ENCODE results near the gene FANCE.

The FANCE gene

DNA sequence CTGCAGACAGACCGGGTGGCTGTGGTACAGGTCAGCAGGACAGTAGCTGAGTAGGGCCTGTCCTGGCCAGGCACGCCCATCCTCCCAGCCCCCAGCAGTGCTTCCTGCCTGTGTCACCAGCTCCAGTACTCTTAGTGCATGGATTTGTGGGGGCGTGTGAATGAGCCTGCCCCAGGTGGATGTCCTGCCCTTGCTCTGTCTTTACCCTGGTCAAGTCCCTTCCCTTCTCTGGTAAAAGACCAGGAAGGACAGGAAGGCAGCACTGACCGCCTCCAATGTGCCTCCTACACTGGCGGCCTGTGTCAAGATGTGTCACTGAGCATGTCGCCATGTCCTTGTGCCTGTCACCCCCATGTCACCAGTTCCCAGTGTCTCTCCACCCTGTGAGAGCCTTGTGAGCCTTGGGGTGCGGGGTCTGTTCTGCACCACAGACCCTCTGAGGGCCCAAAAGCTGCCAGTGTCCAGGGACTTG is 32.8 kb downstream of the FANCE start:
- no peak for DNase-seq (ENCODE audit: low read depth)

DNA sequence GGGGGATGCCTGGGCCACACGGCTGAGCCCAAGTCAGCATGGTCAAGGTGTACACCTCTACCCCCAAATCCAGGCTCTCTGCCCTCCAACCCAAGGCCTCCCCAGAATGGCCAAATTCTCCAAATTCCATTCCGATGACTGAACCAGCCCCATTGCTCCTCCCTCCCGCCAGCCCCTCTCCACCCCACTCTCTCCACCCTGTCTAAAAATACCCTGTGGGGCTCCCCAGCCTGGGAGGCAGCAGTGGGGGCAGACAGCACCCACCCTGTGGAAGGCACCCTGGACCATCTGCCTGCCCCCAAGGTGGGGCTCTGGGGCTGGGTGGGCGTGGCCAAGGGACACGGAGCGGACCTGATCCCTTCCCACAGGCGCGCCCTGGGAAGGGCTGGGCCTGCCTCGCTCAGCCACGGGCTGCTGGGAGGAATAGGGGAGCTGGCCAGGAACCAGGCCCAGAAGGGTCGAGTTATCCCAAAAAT is 33.3 kb downstream of the FANCE start:
- no peak for DNase-seq (ENCODE audit: low read depth)

DNA sequence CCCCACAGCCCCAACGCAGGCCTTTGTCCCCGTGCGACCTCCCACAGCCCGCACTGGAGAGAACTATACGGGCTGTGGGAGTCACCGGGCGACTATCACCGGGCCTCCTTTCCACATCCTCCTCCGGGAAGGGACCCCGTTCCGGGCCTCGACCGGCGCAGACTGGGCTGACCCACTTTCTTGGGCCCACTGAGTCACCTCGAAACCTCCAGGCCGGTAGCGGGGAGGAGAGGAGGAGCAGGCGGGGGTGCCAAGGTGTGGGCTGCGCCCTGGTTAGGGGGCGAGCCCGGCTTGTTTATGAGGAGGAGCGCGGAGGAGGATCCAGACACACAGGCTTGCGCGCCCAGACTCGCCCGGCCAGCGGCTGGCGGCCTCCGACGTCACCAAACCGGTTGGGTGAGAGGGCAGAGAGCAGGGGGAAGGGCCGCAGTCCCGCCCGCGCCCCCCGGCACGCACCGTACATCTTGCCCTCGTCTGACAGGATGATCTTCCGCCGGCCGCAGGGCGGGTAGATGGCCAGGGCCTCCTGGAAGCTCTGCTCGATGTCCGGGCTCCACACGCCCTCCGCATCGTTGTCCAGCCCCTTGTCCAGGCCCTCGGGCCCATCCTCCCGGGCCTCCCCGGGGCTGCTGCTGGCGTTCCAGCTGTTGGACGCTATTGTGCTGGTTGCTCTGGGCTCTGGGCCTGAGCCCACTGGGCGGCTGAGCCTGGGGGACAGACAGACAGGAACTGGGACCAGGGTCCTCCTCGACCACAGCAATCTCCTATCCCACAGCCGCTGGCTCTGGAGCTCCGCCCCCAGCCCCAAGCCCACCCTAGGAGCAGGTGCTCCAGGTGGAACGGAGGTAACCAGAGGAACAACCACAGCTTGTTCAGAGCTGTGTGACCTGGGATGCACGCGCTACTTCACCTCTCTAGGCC is 34.1 kb downstream of the FANCE start:
- DNase-seq (ENCODE audit: low read depth) = no peak

DNA sequence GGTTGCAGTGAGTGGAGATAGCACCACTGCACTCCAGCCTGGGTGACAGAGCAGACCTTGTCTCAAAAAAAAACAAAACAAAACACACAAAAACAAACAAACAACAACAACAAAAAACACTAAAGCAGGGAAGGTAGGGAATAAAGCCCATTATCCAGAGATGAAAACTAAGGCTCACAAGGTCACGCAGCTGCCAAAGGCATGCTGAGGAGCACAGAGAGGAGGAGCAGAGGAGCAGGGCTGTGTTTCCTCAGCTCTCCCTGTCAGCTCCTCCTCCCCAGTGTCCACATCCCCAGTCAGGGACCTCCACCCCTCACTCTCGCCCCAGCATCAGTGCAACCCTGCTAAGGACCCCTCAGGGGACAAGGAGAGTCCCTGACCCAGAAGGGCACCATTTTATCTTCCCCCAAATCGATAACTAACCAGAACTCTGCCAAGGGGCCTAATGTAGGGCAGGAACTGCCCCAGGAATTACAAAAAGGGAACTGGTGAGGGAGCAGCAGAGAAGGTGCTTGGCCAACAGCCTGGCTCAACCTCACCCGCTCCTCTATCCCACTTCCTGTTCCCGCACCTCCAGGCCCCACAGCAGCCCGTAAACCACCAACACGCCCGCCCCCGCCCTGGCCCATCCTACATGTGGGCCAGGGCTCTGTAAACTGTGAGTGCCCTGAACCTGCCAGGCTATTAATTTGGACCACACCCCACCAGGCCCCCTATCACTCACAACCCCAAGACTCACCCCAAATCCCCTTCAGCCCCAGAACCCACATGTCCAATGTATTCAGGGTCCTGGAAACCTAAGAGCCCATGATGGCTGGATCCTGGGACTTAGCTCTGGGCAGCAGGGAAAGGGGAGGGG is 35.7 kb downstream of the FANCE start:
- no peak for DNase-seq (ENCODE audit: low read depth)

DNA sequence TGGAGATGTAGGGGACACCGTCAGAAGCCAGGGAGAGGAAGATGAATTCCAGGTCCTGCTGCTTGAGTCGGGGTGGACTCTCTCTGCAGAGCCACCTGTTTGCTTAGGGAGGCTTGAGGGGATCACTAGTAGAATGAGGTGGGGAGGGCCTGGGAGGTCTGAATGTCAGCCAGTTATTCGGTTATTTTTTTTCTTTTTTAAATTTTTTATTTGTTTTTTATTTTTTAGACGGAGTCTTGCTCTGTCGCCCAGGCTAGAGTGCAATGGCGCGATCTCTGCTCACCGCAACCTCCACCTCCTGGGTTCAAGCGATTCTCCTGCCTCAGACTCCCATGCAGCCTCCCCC is 36.4 kb downstream of the FANCE start:
- DNase-seq (ENCODE audit: low read depth) = no peak

DNA sequence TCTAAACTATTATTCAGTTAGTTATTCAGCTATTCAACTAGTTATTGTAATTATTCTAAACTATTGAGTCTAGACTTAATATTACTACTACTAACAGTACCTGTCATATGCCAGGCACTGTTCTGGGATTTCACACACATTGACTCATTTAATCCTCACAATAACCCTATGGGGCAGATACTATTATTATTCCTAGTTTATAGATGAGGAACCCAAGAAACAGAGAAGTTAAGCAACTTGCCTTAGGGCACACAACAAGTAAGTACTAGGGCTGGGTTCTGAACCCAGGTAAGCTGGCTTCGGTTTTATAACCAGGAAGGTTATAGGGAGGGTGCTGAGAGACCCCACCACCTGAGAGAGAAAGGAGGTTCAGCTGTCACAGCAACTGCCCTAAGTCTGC is 36.9 kb downstream of the FANCE start:
- DNase-seq (ENCODE audit: low read depth) = no peak

DNA sequence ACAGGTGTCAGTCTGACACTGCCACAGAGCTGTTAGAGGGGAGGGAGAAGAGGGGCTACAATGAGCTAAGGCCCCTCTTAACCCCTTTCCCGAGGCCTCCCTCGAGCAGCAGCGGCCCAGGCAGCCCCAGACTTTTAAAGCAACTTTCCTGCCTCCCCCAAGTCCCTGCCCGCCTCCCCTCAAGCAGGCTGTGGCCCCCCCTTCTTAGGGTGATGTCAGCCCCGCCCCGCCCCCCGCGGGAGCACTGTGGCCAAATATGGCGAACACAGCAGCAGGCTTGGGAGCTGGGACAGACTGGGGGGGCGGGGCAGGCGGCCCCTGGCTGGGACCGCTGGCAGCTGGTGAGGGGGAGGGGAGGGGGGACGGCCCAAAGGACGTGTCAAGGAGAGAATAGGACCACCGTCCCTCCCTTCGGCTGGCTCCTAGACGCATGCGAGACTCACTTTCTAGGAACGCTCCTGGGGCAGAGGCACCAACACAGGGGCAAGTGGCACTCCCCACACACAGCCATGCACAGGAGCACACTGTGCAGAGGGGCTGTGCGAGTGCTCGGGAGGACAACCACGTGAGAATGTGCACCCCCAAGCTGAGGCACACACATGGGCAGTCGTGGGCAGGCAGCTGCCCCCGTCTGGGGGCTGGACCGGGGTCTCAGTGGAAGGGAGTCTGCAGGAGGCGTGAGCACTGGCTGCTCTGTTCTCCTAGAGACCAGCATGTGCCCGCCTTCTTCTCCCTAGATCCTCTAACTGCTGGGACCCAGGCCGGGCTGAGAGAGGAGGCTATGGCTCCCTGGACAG is 38.1 kb downstream of the FANCE start:
- DNase-seq (ENCODE audit: low read depth) = no peak

DNA sequence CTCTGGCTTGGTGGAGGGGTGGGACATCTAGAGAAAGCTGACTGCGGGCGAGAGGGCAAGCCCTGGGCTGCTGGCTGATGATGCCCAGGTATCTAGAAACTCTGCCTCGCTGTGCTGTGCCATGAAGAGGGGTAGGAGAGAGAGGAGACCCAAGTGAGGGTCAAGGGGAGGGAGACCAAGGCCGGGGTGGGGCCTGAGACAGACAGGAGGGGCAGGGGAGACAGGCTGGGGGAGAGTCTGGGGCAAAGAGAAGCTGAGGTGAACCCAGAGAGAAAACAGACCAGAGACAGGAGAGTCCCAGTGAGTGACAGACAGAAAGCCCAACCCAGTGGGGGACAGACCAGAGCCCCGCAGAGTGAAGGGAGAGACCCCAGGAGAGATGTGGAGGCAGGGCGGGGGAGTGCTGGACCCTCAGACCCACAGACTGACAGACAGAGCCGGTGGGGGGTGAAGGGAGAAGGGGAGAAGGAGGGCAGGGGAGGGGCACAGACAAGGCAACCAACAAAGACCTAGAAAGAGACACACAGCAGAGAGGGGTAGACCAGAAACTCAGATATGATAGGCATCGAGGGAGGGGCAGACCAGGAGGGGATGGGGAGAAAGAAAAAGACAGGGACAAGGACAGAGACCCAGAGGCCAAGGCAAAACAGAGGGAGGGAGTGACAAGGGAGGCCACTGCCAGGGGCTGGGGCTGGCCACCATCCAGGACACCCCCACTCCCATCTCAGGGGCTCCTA is 38.9 kb downstream of the FANCE start:
- DNase-seq (ENCODE audit: low read depth) = no peak

DNA sequence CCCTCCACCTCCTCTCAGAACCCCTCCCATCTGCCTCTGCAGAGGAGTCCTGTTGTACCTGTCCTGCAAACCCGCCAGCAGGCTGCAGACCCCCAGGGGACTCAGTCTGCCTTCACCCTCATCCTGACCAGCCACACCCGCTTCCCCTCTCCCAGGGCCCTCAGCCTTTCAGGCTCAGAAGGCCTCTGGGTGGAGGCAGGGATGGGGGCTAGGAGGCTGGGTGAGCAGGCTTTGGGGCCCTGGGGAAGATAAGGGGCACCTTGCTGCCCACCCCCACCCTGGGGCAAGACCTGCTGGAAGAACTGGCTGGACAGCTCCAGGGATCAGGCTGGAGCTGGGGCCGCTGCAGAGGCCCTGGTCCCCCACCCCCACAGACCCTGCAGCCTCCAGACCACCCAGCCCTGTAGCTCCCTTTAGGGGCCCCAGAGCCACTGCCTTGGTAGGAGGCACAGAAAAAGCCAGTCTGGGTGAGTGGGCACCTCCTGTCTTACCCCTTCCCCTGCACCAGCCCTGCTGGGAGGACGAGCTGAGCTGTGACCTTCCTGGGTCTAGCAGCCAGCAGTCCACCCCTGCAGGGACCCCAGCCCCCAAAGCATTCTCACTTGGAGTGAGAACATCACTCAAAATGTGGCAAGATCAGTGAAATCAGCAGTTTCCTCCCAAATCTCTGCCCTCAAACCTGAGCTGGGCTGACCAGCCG is 39.6 kb downstream of the FANCE start:
- no peak for DNase-seq (ENCODE audit: low read depth)

DNA sequence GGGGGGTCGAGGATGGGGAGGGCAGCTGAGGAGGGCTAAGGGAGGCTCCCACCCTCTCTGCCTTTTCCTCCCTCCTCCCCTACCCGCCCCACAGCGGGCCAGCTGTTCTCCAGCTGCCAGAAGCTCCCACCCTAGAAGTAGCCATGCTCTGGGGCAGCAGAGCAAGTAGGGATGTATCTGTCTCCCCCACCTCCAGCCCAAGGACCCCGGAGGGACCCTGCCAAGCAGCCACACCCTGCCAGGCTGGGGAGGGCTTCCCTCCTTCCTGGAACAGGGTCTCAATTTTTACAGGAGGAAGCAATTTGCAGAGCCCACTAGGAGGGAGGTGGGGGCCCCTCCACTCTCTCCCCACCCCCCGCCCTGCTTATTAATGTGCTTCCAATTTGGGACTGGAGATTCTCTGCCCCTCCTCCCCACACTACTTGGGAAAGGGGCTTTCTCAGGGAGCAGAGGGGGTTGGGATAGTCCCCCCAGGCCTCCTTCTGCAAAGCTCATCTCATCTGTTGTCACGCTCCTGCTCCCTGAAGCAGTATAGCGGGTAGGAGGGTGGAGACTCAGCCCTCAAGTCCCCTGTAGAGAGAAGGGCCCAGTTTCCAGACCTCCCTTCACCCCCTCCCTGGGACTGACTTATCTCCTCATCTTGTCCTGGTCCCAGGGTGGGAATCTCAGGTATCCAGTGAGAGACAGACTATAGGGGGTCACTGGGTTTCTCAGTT is 40.3 kb downstream of the FANCE start:
- DNase-seq (ENCODE audit: low read depth) = no peak

DNA sequence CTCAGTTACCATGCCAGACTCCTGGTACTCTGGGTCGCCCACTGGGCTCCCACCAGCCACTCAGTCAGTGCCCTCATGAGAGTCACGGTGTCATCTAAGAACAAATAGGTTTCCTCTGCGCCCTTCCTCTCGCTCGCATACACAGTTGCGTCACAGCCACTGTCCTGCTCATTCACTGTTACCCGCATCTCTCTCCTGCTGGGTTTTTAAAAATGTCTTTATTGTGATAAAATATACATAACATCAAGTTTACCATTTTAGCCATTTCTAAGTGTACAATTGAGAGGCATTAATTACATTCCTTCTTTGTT is 40.8 kb downstream of the FANCE start:
- no peak for DNase-seq (ENCODE audit: low read depth)

DNA sequence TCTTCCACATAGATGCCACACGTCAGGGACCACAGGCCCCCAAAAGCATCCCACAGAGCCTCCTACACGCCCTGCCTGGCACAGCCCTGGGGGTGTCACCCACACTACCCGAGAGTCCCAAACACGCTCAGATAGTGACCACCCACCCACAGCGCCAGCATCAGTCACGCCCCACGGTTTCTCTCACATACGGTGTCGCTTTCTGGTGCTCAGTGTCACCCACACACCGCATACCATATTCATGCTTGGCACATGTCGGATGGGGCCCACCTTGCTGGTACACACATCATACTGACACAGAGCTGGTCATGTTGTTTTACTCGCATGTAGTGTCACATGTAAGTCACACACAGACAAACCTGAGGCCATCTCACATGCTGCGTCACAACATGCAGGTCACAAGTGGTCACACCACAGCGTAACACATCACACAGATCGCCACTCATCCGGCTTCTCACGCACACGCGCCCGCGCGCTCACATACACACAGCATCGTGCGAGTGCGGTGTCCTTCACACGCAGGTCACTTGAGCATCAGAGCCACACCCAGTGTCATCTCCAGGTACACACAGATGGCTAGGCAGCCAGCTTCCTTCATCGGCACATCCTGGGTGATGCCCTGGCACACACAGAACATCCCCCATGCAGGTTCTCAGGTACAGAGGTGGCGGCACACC is 41.3 kb downstream of the FANCE start:
- DNase-seq (ENCODE audit: low read depth) = no peak

DNA sequence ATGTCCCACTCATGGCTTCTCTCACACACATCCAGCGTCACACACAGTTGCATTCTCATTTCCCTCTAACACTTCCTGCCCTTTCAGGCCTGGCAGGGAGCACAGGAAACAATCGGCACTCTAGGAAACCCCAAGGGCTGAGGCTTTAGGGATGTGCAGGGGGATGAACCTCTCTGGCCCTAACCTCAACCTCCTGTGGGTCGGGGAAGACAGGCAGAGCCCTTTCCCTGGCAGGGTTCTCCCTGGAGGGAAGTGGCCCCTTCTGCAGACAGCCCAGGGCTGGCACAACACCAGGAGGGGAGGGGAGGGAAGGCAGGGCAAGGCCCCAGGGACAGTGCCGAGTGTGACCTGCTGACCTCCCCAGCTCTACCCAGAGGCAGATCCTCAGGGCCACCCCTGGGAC is 42.0 kb downstream of the FANCE start:
- no peak for DNase-seq (ENCODE audit: low read depth)

DNA sequence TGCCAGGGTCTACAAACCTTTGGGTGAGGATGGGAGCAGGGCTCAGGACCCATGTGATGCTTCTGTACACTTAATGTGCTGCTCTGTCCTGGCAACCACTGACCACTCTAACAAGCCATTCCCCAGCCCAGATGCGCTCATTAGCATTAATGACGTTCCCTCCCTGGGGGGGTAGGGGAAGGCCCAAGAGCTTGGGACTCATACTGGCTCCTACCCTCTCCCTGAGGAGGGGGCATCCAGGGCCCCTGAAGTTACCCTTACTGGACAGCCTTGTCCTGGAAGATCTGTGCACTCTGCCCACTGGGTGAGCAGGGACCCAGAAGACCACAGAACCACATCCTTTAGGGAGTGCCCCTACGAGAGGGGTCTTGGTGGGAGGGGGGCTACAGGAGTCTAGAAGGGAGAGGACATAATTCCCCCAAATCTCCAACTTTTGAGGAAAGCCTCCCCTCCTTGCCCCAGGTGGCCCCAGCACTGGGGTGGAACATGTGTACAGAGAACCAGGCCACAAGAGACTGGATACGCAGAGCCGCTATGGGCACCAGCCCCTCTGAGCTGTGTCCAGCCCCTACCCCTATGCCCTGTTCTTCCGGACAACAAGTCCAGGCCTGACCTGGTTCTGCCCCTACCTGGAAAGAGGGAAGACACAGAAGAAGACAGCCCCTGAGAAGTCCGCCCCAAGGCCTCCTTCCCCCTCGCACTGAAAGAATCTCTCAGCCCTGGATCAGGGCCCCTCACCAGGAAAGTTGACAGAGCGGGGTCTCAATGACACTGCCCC is 43.3 kb downstream of the FANCE start:
- DNase-seq (ENCODE audit: low read depth) = no peak

DNA sequence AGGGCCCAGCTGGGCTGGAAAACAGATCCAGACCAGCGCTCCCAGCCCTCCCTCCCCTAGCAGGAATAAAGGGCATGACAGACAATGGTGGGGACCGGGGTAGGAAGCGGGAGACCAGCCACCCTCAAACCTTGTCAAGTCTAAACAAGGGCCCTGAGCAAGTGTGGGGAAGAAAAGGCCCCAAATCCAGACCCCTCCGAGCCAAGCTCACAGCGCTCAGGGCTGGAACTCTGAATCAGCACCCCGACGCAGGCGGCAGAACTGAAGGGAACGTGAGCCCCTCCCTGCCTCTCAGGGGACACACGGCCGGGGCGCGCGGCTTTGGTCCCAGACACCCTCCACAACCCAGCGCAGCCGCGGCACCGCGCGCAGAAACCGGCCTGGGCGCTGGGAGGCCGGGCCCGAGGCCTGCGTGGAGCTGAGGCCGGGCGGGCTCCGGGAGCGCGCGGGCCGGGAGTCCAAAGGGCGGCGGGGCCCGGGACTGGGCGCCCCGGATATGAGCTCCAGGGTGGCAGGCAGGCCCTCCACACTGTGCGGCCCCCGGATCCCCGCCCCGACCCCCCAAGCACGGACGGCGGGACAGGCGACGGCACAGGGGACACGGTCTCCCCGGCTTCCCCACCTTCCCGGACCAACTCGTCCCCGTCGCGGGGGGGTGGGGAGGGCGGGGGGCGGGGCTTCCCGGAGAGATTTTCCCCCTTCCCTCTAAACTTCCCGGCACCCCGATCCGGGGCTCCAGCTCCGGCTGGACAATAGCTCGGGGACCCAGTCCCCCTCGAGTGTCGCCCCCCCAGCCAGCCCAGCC is 44.1 kb downstream of the FANCE start:
- DNase-seq (ENCODE audit: low read depth) = no peak

DNA sequence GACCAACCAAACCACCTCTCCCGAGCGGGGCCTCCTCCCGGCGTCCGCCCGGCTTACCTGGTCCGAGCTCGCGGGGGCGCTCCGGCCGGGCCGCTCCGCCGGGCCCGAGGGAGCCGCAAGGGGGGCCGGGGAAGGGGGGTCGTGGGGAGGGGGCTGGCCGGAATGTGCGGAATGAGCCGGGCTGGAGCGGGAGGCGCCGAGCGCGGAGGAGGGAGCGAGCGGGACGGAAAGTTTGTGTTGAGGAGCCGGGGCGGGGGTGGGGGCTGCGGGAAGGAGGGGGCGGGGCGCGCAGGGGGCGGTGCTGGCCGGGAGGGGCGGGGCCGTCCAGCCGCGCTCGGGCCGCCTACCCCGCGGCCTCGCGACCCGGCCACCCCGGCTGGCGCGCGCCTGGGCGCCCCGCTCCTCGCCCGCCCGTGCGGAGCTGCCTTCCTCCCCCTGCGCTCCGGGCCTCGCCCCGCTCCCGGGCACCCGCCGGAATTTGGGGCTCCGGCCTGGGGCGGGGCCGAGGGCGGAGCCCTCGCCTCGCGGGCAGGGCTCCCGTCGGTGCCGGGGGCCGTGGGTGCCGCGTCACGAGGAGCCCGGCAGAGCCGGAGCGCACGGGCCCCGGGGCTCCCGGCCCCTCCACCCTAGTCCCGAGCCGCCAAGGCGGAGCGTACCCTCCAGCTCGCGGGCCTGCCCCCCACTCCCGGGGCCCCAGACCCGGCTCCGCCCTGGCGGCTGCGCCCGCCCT is 44.9 kb downstream of the FANCE start, which contains the start of gene TEAD3:
Gene TEAD3, minus strand, starts transcription at position 239 of the 730 bp plus-strand sequence.
- peak; percentile 21 for DNase-seq (ENCODE audit: low read depth)
